ENCODE data around the gene COG2.

COG2 gene

DNA sequence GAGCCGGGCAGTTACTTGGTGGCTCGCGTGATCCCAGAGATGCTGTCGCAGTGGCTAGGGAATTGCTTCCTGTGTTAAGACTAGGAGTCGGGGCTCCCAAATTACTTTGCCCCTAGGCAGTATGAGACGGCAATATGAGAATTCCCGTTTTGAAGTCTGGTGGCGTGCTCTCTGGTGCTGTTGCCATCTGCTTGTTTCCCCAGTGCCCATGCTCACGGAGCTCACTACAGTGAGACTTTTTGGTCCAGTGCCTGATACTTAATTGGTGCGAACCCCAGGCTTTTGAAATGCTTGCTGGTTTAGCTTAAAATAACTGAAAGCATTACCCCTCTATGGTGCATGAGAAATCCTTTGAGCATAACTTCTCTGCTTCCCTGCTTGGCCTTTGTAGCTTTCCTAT lies 49.3 kb downstream of the COG2 start:
- intact Hi-C loops (cut with DNase I; ENCODE audit: low total_unique reads), result loop anchor here (10.0 kb wide), 1 partner anchor 73 kb away; no protein-coding TSS in a partner anchor
- no peaks in the 10 kb centered on the region for H3K27me3 ChIP-seq
- H3K9me3 ChIP-seq, result no peaks in the 10 kb centered on the region
- peaks cover 49 to 81% (median 49%) of the 10 kb centered on the region in 3 donors for H3K36me3 ChIP-seq
- H3K27ac ChIP-seq, result no peak overlapping the region
- no peaks in the 10 kb centered on the region for H3K4me1 ChIP-seq
- no peak for DNase-seq
- H3K4me3 ChIP-seq, result no peak overlapping the region
- TF ChIP-seq CTCF (IDR thresholded peaks at IDR 0.05), result no peak

DNA sequence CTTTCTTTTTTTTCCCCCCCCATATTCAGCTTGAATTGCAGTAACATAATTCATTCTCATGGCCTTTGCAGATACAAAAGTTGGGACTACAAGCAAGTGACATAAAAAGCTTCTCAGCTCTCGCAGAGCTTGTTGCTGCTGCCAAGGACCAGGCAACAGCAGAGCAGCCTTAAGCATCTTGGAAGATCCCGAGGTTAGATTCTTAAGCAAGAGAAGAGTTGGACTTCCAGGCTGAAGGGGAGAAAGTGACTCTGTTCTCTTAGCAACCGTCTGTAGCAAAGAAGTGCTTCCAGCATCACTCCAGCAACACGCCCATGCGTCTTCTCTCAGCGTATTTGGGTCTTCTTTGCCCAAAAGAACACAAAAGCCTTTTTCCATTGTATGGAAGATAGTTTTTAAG lies 50.9 kb downstream of the COG2 start:
- no peaks in the 10 kb centered on the region for H3K9me3 ChIP-seq
- H3K4me1 ChIP-seq, result no peaks in the 10 kb centered on the region
- no peak for TF ChIP-seq CTCF (IDR thresholded peaks at IDR 0.05)
- H3K27me3 ChIP-seq, result no peaks in the 10 kb centered on the region
- DNase-seq, result no peak
- H3K36me3 ChIP-seq, result peaks cover 34 to 67% (median 37%) of the 10 kb centered on the region in 3 donors
- H3K27ac ChIP-seq, result no peak overlapping the region
- intact Hi-C loops (cut with DNase I; ENCODE audit: low total_unique reads), result loop anchor here (10.0 kb wide), 1 partner anchor 72 kb away; no protein-coding TSS in a partner anchor
- H3K4me3 ChIP-seq, result no peak overlapping the region

DNA sequence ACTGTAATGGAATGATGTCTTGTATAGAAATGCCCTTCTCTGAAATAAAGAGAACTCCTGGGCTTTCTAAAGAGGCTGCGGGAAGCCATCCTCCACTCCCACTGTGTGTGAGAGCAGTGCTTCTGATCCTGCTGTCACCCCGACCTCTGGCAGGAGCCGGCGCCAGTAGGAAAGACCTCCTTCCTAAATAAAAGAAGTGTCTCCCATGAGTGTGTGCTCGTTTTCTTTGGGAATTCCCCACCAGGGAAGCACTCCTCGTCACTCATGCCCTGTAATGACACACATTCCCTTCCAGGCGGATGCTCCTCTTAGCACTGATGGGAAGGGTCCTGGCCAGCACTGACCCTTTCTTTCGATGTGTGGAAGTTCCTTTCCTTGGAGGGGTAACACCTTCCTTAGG lies 51.5 kb downstream of the COG2 start:
- no peak for DNase-seq
- H3K9me3 ChIP-seq, result no peaks in the 10 kb centered on the region
- no peak overlapping the region for H3K4me3 ChIP-seq
- H3K4me1 ChIP-seq, result no peaks in the 10 kb centered on the region
- no peak overlapping the region for H3K27ac ChIP-seq
- intact Hi-C loops (cut with DNase I; ENCODE audit: low total_unique reads), result loop anchor here (10.0 kb wide), 1 partner anchor 71 kb away; no protein-coding TSS in a partner anchor
- peaks cover 28 to 62% (median 31%) of the 10 kb centered on the region in 3 donors for H3K36me3 ChIP-seq
- H3K27me3 ChIP-seq, result no peaks in the 10 kb centered on the region
- no peak for TF ChIP-seq CTCF (IDR thresholded peaks at IDR 0.05)

DNA sequence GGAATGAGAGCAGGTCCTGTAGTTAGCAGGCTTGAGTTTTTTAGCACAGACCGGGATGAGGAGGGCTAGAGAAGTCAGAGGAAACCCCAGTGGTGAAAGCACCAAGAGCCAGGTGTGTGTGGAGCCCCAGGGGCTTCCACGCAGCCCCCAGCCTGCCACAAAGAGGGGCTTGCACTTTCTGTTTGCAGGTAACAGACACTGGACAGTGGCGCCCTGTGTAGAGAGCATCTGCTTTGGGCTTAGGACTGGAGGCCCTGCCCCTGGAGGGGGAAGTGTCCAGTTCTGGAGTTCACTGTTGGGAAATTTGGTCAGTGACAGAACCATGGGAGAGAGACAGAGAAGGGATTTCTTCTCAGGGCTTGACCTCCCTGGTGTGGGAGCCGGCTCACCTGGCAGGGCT lies 52.2 kb downstream of the COG2 start:
- H3K27me3 ChIP-seq, result no peaks in the 10 kb centered on the region
- H3K9me3 ChIP-seq, result no peaks in the 10 kb centered on the region
- H3K27ac ChIP-seq, result no peak overlapping the region
- no peak for DNase-seq
- H3K36me3 ChIP-seq, result peaks cover 22 to 55% (median 28%) of the 10 kb centered on the region in 3 donors
- no peak for TF ChIP-seq CTCF (IDR thresholded peaks at IDR 0.05)
- no peaks in the 10 kb centered on the region for H3K4me1 ChIP-seq
- intact Hi-C loops (cut with DNase I; ENCODE audit: low total_unique reads), result loop anchor here (10.0 kb wide), 1 partner anchor 70 kb away; no protein-coding TSS in a partner anchor
- H3K4me3 ChIP-seq, result no peak overlapping the region

DNA sequence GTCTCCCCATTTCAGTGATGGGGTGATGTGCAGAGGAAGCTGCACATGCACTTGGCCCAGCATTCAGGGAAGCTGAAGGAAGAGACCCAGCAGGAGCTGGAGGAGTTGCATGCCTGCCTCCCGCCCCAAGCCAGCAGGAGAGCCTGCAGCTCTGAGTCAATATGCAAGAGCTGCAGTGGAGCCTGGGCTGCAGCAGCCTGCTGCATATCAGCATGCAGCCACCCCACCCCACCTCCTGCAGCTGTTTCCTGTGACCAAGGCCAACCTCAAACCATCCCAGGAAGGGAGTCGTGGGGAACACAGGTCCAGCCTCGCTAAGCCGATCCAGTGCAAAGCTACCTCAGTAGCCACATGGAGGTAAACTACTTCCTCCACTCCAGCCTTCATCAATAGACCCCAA lies 52.7 kb downstream of the COG2 start:
- Histone ChIP-seq H3K9me3 (no peaks in the 10 kb centered on the region), H3K36me3 (peaks cover 17 to 49% (median 23%) of the 10 kb centered on the region in 3 donors), H3K4me1 (no peaks in the 10 kb centered on the region), H3K27me3 (no peaks in the 10 kb centered on the region), H3K4me3 (no peak overlapping the region), H3K27ac (no peak overlapping the region)
- intact Hi-C loops (cut with DNase I; ENCODE audit: low total_unique reads), result loop anchor here (10.0 kb wide), 1 partner anchor 70 kb away; no protein-coding TSS in a partner anchor
- DNase-seq, result no peak
- TF ChIP-seq CTCF (IDR thresholded peaks at IDR 0.05), result no peak

GRCh38 chr1:230696218-230696617 lies 53.9 kb downstream of the COG2 start:
- H3K4me3 ChIP-seq, result no peak overlapping the region
- TF ChIP-seq CTCF (IDR thresholded peaks at IDR 0.05), result no peak
- H3K27me3 ChIP-seq, result no peaks in the 10 kb centered on the region
- peaks cover 10 to 39% (median 12%) of the 10 kb centered on the region in 3 donors for H3K36me3 ChIP-seq
- no peaks in the 10 kb centered on the region for H3K4me1 ChIP-seq
- H3K9me3 ChIP-seq, result no peaks in the 10 kb centered on the region
- DNase-seq, result no peak
- H3K27ac ChIP-seq, result no peak overlapping the region
- intact Hi-C loops (cut with DNase I; ENCODE audit: low total_unique reads), result loop anchor here (10.0 kb wide), 1 partner anchor 69 kb away; no protein-coding TSS in a partner anchor
